ENCODE measurements around the gene IL17REL. TPM values are rescaled to one million over a fixed set of nuclear protein-coding genes. Genes with fewer than 3 reads are reported as not detected.

The IL17REL gene
- total and polyA plus RNA-seq, 2 of the 13 experiments (the other 11 are each of a cell fraction or from before 2014, with no cell fraction given), result not detected

DNA sequence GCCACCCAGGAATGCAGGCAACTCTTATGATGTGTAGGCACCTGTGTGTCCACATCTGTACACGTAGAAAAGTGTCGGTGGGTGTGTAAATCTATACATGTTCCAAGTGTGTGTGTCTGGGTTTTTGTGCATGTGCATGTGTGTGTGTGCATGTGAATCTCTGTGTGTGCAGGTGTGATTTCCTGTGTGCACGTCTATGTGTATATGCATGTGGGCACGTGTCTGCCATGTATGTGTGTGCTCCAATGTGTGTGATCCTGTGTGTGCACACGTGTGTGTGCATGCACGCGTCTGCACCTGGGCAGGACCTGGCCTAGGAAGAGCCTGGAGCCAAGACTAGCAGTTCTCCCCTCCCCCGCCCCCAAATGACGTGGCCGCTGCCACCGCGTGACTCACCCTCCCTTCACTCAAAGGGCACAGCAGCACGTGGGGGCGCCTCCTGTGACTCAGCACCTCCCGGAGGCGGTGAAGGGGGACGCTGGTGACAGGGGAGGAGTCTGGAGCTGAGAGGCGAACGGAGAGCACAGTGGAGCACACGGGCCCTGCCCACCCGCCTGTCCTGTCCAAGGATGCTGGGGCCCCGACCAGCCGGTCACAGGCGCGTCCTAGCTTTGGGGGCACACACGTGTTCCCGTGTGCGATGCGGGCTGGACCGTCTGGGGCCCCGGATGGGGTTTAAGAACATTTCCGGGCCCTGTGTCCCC, 41.9 kb downstream of the IL17REL start (continued):
- TF ChIP-seq, protein P1, sequence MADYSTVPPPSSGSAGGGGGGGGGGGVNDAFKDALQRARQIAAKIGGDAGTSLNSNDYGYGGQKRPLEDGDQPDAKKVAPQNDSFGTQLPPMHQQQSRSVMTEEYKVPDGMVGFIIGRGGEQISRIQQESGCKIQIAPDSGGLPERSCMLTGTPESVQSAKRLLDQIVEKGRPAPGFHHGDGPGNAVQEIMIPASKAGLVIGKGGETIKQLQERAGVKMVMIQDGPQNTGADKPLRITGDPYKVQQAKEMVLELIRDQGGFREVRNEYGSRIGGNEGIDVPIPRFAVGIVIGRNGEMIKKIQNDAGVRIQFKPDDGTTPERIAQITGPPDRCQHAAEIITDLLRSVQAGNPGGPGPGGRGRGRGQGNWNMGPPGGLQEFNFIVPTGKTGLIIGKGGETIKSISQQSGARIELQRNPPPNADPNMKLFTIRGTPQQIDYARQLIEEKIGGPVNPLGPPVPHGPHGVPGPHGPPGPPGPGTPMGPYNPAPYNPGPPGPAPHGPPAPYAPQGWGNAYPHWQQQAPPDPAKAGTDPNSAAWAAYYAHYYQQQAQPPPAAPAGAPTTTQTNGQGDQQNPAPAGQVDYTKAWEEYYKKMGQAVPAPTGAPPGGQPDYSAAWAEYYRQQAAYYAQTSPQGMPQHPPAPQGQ (CRISPR knock-in tag; IDR thresholded peaks at IDR 0.05; ENCODE audit: borderline replicate concordance), result no peak
- TF ChIP-seq, protein P2, sequence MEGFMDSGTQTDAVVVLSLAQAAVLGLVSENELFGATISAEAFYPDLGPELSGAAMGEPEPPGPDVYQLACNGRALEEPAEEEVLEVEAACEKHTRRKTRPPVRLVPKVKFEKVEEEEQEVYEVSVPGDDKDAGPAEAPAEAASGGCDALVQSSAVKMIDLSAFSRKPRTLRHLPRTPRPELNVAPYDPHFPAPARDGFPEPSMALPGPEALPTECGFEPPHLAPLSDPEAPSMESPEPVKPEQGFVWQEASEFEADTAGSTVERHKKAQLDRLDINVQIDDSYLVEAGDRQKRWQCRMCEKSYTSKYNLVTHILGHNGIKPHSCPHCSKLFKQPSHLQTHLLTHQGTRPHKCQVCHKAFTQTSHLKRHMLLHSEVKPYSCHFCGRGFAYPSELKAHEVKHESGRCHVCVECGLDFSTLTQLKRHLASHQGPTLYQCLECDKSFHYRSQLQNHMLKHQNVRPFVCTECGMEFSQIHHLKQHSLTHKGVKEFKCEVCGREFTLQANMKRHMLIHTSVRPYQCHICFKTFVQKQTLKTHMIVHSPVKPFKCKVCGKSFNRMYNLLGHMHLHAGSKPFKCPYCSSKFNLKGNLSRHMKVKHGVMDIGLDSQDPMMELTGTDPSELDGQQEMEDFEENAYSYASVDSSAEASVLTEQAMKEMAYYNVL (CRISPR knock-in tag; IDR thresholded peaks at IDR 0.05; ENCODE audit: borderline replicate concordance), result no peak
- TF ChIP-seq ZNF839 (CRISPR knock-in tag; IDR thresholded peaks at IDR 0.05; ENCODE audit: borderline replicate concordance), result no peak; the same call in 1 of the 2 replicates
- no peak for TF ChIP-seq MBNL3 (CRISPR knock-in tag; conservative IDR thresholded peaks at IDR 0.05)
- TF ChIP-seq, protein P3, sequence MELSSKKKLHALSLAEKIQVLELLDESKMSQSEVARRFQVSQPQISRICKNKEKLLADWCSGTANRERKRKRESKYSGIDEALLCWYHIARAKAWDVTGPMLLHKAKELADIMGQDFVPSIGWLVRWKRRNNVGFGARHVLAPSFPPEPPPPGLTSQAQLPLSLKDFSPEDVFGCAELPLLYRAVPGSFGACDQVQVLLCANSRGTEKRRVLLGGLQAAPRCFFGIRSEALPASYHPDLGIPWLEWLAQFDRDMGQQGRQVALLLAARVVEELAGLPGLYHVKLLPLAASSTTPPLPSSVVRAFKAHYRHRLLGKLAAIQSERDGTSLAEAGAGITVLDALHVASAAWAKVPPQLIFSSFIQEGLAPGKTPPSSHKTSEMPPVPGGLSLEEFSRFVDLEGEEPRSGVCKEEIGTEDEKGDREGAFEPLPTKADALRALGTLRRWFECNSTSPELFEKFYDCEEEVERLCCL (CRISPR knock-in tag; IDR thresholded peaks at IDR 0.05; ENCODE audit: borderline replicate concordance), result 0 out of 2 replicates have a peak, but pooled peaks have one; percentile 62
- TF ChIP-seq, protein P4, sequence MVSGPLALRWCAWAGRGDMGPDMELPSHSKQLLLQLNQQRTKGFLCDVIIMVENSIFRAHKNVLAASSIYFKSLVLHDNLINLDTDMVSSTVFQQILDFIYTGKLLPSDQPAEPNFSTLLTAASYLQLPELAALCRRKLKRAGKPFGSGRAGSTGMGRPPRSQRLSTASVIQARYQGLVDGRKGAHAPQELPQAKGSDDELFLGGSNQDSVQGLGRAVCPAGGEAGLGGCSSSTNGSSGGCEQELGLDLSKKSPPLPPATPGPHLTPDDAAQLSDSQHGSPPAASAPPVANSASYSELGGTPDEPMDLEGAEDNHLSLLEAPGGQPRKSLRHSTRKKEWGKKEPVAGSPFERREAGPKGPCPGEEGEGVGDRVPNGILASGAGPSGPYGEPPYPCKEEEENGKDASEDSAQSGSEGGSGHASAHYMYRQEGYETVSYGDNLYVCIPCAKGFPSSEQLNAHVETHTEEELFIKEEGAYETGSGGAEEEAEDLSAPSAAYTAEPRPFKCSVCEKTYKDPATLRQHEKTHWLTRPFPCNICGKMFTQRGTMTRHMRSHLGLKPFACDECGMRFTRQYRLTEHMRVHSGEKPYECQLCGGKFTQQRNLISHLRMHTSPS (CRISPR knock-in tag; IDR thresholded peaks at IDR 0.05; ENCODE audit: low read depth), result peak; percentile 95
- peak; percentile 95 for TF ChIP-seq DMAP1 (CRISPR knock-in tag; IDR thresholded peaks at IDR 0.05)
- 0 out of 2 replicates have a peak, but pooled peaks have one; percentile 69 for TF ChIP-seq GZF1 (CRISPR knock-in tag; IDR thresholded peaks at IDR 0.05)
- TF ChIP-seq, protein P5, sequence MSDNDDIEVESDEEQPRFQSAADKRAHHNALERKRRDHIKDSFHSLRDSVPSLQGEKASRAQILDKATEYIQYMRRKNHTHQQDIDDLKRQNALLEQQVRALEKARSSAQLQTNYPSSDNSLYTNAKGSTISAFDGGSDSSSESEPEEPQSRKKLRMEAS (IDR thresholded peaks at IDR 0.05), result peak; percentile 99
- 0 out of 2 replicates have a peak, but pooled peaks have one; percentile 11 for TF ChIP-seq EED (CRISPR knock-in tag; IDR thresholded peaks at IDR 0.05)
- TF ChIP-seq ZNF878 (CRISPR knock-in tag; IDR thresholded peaks at IDR 0.05), result peak; percentile 87; the same call in 1 of the 2 replicates
- no peak for TF ChIP-seq ZNF496 (CRISPR knock-in tag; IDR thresholded peaks at IDR 0.05; ENCODE audit: insufficient replicate concordance)
- TF ChIP-seq SMARCC2 (IDR thresholded peaks at IDR 0.05), result no peak
- TF ChIP-seq ZSCAN20 (CRISPR knock-in tag; IDR thresholded peaks at IDR 0.05; ENCODE audit: borderline replicate concordance), result no peak
- peak; percentile 55; the same call in 1 of the 2 replicates for TF ChIP-seq HNF4G (IDR thresholded peaks at IDR 0.05; ENCODE audit: borderline replicate concordance, low read depth, low read length)
- TF ChIP-seq HNF4G (CRISPR knock-in tag; IDR thresholded peaks at IDR 0.05; ENCODE audit: borderline replicate concordance, low read depth), result no peak
- TF ChIP-seq ZNF3 (CRISPR knock-in tag; IDR thresholded peaks at IDR 0.05), result 0 out of 2 replicates have a peak, but pooled peaks have one; percentile 42
- no peak for TF ChIP-seq NFATC3 (CRISPR knock-in tag; IDR thresholded peaks at IDR 0.05)
- no peak for TF ChIP-seq IRX3 (CRISPR knock-in tag; IDR thresholded peaks at IDR 0.05; ENCODE audit: borderline replicate concordance, low read depth)
- no peak for TF ChIP-seq ISX (CRISPR knock-in tag; conservative IDR thresholded peaks at IDR 0.05)
- TF ChIP-seq KDM5B (CRISPR knock-in tag; IDR thresholded peaks at IDR 0.05; ENCODE audit: borderline replicate concordance), result peak; percentile 20; the same call in 1 of the 2 replicates
- no peak; the same call in 1 of the 2 replicates for TF ChIP-seq ZNF777 (CRISPR knock-in tag; IDR thresholded peaks at IDR 0.05)
- peak; percentile 86 for TF ChIP-seq POLR2G (IDR thresholded peaks at IDR 0.05; ENCODE audit: low read depth, low read length)

All from HepG2 (cell line).